ENCODE measurements around the gene RSPO1. TPM values are rescaled to one million over a fixed set of nuclear protein-coding genes. Genes with fewer than 3 reads are reported as not detected.

Gene RSPO1
- total RNA-seq, 3 donors from 2014 or later: 0.12 to 1.7 (median 0.53) TPM

- no peak for ATAC-seq
- Histone ChIP-seq H3K4me1 (ENCODE audit: low read depth) (no peaks in the 10 kb centered on the region), H3K4me3 (no peak overlapping the region), H3K36me3 (ENCODE audit: low read depth) (no peaks in the 10 kb centered on the region), H3K9me3 (no peaks in the 10 kb centered on the region)
- intact Hi-C loops (cut with DNase I, micrococcal nuclease): no loop called here
- DNase-seq: no peak
- TF ChIP-seq, protein P1, sequence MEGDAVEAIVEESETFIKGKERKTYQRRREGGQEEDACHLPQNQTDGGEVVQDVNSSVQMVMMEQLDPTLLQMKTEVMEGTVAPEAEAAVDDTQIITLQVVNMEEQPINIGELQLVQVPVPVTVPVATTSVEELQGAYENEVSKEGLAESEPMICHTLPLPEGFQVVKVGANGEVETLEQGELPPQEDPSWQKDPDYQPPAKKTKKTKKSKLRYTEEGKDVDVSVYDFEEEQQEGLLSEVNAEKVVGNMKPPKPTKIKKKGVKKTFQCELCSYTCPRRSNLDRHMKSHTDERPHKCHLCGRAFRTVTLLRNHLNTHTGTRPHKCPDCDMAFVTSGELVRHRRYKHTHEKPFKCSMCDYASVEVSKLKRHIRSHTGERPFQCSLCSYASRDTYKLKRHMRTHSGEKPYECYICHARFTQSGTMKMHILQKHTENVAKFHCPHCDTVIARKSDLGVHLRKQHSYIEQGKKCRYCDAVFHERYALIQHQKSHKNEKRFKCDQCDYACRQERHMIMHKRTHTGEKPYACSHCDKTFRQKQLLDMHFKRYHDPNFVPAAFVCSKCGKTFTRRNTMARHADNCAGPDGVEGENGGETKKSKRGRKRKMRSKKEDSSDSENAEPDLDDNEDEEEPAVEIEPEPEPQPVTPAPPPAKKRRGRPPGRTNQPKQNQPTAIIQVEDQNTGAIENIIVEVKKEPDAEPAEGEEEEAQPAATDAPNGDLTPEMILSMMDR (IDR thresholded peaks at IDR 0.05): no peak
Measured at GRCh38 chr1:37614105-37614504, 20.6 kb downstream of the RSPO1 start.

- TF ChIP-seq, protein P1 (IDR thresholded peaks at IDR 0.05): no peak
- Histone ChIP-seq H3K4me3 (no peak overlapping the region), H3K4me1 (ENCODE audit: low read depth) (no peaks in the 10 kb centered on the region), H3K9me3 (no peaks in the 10 kb centered on the region), H3K36me3 (ENCODE audit: low read depth) (no peaks in the 10 kb centered on the region)
- DNase-seq (no peak), ATAC-seq (no peak)
- intact Hi-C loops (cut with DNase I, micrococcal nuclease): no loop called here
Measured at GRCh38 chr1:37612186-37612585, 22.5 kb downstream of the RSPO1 start.

DNA sequence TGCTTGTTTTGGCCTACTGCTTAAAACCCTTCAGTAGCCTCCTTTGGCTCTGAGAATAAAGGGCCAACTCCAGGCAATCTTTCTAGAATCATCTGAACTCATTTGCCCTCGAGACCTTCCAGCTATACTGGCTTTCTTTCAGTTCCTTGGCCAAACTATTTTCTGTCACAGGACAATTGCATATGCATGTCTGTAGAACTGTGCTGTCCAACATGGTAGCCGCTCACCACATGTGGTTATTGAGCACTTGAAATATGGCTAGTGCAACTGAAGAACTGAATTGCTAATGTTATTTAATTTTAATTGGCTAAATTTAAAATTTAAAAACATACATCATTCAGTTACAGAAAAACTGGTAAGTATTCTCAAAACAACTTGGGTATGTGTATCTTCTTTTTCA, 24.7 kb downstream of the RSPO1 start:
- ATAC-seq (no peak), DNase-seq (no peak)
- TF ChIP-seq, protein P1 (IDR thresholded peaks at IDR 0.05): no peak
- intact Hi-C loops (cut with DNase I, micrococcal nuclease): loop anchor here (5.0 to 10.0 kb wide), 2 partner anchors 72 to 75 kb away; no protein-coding TSS in a partner anchor
- no peaks in the 10 kb centered on the region for H3K36me3 ChIP-seq (ENCODE audit: low read depth)
- H3K9me3 ChIP-seq: no peaks in the 10 kb centered on the region
- H3K4me3 ChIP-seq: no peak overlapping the region
- no peaks in the 10 kb centered on the region for H3K4me1 ChIP-seq (ENCODE audit: low read depth)

- intact Hi-C loops (cut with DNase I, micrococcal nuclease): loop anchor here (5.0 to 10.0 kb wide), 2 partner anchors 73 to 76 kb away; no protein-coding TSS in a partner anchor
- Histone ChIP-seq H3K4me1 (ENCODE audit: low read depth) (no peaks in the 10 kb centered on the region), H3K4me3 (no peak overlapping the region), H3K36me3 (ENCODE audit: low read depth) (no peaks in the 10 kb centered on the region), H3K9me3 (no peaks in the 10 kb centered on the region)
- ATAC-seq (no peak), DNase-seq (no peak)
- TF ChIP-seq, protein P1 (IDR thresholded peaks at IDR 0.05): no peak
Measured at GRCh38 chr1:37609002-37609401, 25.7 kb downstream of the RSPO1 start.

- Histone ChIP-seq H3K4me1 (ENCODE audit: low read depth) (no peaks in the 10 kb centered on the region), H3K4me3 (no peak overlapping the region), H3K9me3 (no peaks in the 10 kb centered on the region), H3K36me3 (ENCODE audit: low read depth) (no peaks in the 10 kb centered on the region)
- no peak for ATAC-seq
- intact Hi-C loops (cut with DNase I, micrococcal nuclease): loop anchor here (5.0 to 10.0 kb wide), 2 partner anchors 76 to 78 kb away; no protein-coding TSS in a partner anchor
- TF ChIP-seq, protein P1 (IDR thresholded peaks at IDR 0.05): no peak
- no peak for DNase-seq
Measured at GRCh38 chr1:37606481-37607263, 28.0 kb downstream of the RSPO1 start.

All from mucosa of descending colon (tissue), 3 donors.